Renal cortical epithelial cell (primary cell): ENCODE data around the gene JAG2. TPM values are rescaled to one million over a fixed set of nuclear protein-coding genes. Genes with fewer than 3 reads are reported as not detected.

Experiments
- DNase-seq: peaks from one replicate; pipeline ENCODE4 v3.0.0-alpha.2; 2011; ENCODE audit warnings: low read depth
- total RNA-seq: library from RNA; depleted of rRNA; stranded (reverse); fragments of >200 nt; gene quantifications from 2 replicates; pipeline ENCODE4 v1.2.3, GENCODE V29; 2014

Gene JAG2
- total RNA-seq, 1 donor from 2014 or later, result 4.2 TPM

DNA sequence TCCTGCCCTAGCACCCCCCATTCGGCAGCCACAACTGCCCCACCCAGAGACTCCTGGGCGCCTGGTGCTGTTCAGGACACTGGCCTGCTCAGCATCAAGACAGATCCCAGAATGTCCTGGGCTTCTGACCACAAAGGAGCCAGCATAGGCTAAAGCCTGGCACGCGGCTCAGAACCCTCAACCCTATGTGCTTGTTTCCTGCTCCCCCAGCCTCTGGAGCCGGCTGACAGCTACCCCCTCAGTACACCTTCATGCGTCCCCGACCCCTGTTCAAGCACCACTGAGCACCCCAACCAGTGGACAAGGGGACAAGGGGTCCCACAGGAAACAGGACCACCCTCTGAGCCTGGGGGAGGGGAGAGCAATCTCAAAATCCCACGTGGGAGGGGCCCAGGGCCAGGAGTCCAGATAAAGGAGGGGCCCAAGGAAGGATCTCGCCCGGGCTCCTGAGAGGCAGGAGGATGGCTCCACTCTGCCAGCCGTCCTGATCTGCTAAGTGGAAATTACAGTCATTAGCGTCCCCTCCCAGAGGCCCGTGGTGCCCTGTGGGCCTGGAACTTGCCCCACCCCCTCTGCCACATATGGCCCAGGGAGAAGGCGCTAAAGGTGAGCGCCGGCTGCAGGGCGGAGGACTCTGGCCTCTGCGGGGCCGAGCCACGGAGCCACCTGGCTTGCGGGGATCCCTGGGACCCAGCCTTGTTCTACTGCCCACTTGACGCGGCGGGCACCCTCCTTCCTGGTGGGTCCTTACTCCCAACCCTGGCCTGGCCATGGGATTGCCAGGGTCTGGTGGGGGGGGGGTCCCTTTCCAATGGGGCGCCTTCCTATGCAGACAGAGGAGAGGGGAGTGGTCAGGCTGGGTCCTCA, 76.2 kb downstream of the JAG2 start:
- peak; percentile 49 for DNase-seq

DNA sequence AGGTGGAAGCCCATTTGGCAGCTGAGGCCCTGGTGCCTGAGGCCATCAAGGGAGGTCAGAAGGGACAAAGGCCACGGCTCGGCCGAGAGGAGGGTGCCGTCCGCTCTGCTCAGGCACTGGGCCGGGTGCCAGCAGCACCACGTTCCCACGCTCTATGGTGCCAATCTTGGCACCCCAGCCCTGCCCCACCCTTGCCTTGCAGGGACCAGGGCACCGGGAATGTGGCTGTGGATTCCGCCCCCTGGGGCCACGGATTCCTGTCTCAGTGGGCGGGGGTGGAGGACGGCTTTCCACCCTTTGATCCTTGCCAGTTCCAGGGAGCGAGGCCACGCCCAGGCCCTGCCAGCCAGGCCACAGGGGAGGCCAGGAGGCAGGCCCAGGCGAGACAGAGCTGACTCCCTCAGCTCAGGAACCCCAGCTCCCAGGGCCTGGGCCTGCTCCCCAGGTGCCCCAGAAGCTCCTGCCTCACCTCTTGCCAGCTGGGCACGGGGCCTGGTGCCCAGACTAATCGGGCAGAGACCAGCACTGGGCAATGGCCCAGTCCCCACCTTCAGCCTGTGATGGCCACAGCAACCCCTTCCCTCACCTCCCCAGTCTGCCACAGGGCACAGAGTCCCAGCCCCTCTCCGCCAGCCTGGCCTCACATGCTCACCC, 76.9 kb downstream of the JAG2 start:
- peak; percentile 91 for DNase-seq

DNA sequence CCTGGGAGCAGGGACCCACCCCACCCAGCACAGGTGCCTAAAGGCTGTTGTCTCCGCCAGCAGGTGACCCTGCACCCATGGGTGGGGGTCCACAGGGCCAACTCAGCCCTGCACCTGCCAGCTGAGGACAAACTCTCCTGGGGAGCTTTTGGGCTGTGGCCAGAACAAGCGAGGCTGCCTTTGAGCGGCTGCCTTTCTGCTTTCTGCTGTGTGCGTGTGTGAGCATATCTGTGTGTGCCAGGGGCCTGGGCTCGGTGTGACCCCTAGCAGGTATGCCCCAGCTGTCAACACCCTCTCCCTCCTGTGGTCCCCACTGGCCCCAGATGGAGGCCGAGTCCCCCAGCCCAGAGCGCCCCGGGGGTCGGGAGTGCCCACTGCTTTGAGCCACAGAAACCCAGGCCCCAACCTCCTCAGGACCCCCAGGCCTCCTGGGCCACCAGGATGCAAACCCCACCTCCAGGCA, 77.5 kb downstream of the JAG2 start:
- no peak for DNase-seq

Other genes starting within 250 kb of the JAG2 start
- gene PLD4, start 243.9 kb downstream of the JAG2 start, total RNA-seq, result 0.05 TPM in 1 of 2 replicates, not detected in the other
- 33.2 and 60.5 TPM in 2 replicates for gene AHNAK2, start 190.4 kb downstream of the JAG2 start, total RNA-seq
- gene CLBA1, start 183.0 kb downstream of the JAG2 start, total RNA-seq, result 8.7 and 17.8 TPM in 2 replicates
- gene CDCA4, start 147.7 kb downstream of the JAG2 start, total RNA-seq, result 8.8 and 43.6 TPM in 2 replicates
- 0.30 and 2.1 TPM in 2 replicates for gene GPR132, start 103.3 kb downstream of the JAG2 start, total RNA-seq
- 17.7 and 26.9 TPM in 2 replicates for gene NUDT14, start 12.5 kb upstream of the JAG2 start, total RNA-seq
- gene BTBD6, start 79.8 kb upstream of the JAG2 start, total RNA-seq, result 26.5 and 44.1 TPM in 2 replicates
- gene BRF1, start 132.2 kb upstream of the JAG2 start, total RNA-seq, result 23.4 and 47.9 TPM in 2 replicates
- gene PACS2, start 146.0 kb upstream of the JAG2 start, total RNA-seq, result 31.4 and 67.7 TPM in 2 replicates
- gene TEX22, start 229.8 kb upstream of the JAG2 start, total RNA-seq, result under 0.01 and 0.60 TPM in 2 replicates